IgD-negative memory B cell (primary cell): ENCODE measurements around the gene DARS1. TPM values are rescaled to one million over a fixed set of nuclear protein-coding genes. Genes with fewer than 3 reads are reported as not detected.

ENCODE experiments used
- H3K27ac Mint-ChIP-seq, 3 donors: one replicate each; pipeline ENCODE4 v1.8.0; 2020 to 2022; ENCODE audit warnings: mild to moderate bottlenecking in 3 of 3, mixed read lengths in 3 of 3, moderate library complexity in 1 of 3
- H3K27me3 Mint-ChIP-seq: one replicate; pipeline ENCODE4 v1.8.0; 2021; ENCODE audit warnings: mixed read lengths
- H3K36me3 Mint-ChIP-seq: one replicate; pipeline ENCODE4 v1.8.0; 2020; ENCODE audit warnings: mild to moderate bottlenecking, mixed read lengths
- H3K4me1 Mint-ChIP-seq, 3 donors: one replicate each; pipeline ENCODE4 v1.8.0; 2020 to 2022; ENCODE audit warnings: mixed read lengths in 3 of 3, mild to moderate bottlenecking in 1 of 3
- H3K4me3 Mint-ChIP-seq, 4 donors: one replicate each; pipeline ENCODE4 v1.8.0; 2020 to 2022; ENCODE audit warnings: mild to moderate bottlenecking in 4 of 4, mixed read lengths in 4 of 4, moderate library complexity in 3 of 4
- H3K9me3 Mint-ChIP-seq, 3 donors: one replicate each; pipeline ENCODE4 v1.8.0; 2020 to 2021; ENCODE audit warnings: mixed read lengths in 3 of 3, mild to moderate bottlenecking in 1 of 3
- polyA plus RNA-seq: library from polyadenylated mRNA; unstranded; fragments of 300-500 nt; fragmentation: Illumina TruSeq; gene quantifications from one replicate; pipeline ENCODE4 v1.2.3, GENCODE V29; 2021

DARS1 gene
- polyA plus RNA-seq, 1 donor from 2014 or later: 117 TPM

DNA sequence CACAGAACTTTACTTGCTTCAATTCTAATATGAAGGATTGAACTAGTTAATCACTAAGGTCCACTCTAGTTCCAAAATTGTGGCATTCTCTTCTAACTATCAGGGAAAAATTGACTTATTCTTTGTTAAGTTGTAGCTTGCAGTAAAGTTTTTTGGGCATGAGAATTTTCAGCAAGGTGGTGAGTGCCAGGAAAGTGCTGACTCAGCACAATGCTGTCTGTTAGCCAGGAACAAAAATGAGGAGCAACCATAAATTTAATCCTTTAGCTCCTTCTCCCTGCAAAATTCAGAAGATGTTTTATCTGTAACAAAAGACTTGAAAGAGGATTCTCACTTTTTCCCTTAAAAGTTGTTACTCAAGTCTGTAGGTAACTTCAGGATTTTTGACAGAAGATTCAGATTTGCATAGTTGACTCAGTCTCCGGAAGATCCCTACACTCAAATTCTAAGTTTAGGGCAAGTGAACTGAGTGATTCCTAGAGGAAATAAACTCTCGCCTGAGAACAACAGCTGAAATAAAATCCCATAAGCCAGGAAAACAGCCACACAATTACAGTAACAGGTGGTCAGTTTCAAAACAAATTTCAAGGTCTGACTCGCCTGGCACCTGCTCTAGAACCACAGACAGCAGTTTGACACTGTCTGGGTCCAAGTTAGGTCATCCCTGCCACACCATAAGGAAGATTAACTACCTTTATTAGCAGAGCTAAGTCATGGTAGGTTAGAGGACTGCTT, 20.2 kb upstream of the DARS1 start:
- Mint-ChIP-seq H3K36me3 (no peaks in the 10 kb centered on the region), H3K9me3 (peaks cover 0 to 2% (median 0%) of the 10 kb centered on the region in 3 donors), H3K4me3 (no peak overlapping the region), H3K27me3 (peaks cover 2% of the 10 kb centered on the region), H3K27ac (no peak overlapping the region), H3K4me1 (peaks cover 22 to 44% (median 24%) of the 10 kb centered on the region in 3 donors)

DNA sequence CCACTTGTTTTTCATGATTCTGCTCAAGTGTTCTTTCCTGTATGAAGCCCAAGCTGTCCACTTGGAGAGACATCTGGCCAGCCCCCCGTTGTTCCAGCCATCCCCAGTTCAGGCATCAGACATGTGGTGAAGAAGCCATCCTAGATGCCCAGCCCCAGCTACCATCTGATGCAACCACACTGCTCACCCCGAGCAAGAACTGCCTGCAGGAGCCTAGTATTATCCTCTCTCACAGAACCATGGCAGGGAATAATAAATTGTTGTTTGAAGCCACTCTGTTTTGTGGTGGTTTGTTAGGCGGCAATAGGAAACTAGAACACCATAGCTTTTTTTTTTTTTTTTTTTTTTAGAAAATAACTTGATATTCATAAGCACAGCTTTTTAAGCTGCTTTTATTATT, 19.5 kb upstream of the DARS1 start:
- peaks cover 28 to 47% (median 30%) of the 10 kb centered on the region in 3 donors for H3K4me1 Mint-ChIP-seq
- H3K36me3 Mint-ChIP-seq: no peaks in the 10 kb centered on the region
- H3K9me3 Mint-ChIP-seq: peaks cover 0 to 2% (median 0%) of the 10 kb centered on the region in 3 donors
- H3K27ac Mint-ChIP-seq: peak overlapping the region in 1 of 3 donors; percentile 73
- peaks cover 2% of the 10 kb centered on the region for H3K27me3 Mint-ChIP-seq
- H3K4me3 Mint-ChIP-seq: no peak overlapping the region

DNA sequence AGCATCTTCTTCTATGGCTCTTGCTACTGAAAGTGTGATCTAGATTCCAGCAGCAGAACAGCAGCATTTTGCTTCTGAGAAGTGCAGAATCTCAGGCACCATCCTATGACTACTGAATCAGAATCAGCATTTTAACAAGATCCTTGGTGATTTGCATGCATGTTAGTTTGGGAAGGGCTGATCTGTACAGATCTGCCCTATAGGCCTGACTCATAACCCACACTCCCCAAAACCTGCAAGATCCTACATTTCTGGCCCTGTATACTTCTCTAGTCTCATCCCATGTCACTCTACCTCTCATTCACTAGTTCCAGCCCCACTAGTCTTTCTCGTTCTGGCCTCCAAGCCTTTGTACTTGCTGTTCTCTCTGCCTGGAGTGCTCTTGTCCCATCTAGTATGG, 15.7 kb upstream of the DARS1 start:
- Mint-ChIP-seq H3K27ac (peak overlapping the region; percentile 33 to 75 (median 43)), H3K27me3 (peaks cover 2% of the 10 kb centered on the region), H3K9me3 (peaks cover 0 to 2% (median 0%) of the 10 kb centered on the region in 3 donors), H3K4me3 (peak overlapping the region in 1 of 4 donors; percentile 31), H3K4me1 (peaks cover 22 to 56% (median 40%) of the 10 kb centered on the region in 3 donors), H3K36me3 (no peaks in the 10 kb centered on the region)

- H3K27ac Mint-ChIP-seq: peak overlapping the region; percentile 33 to 90 (median 43)
- peak overlapping the region in 2 of 4 donors; percentile 2 to 21 for H3K4me3 Mint-ChIP-seq
- peaks cover 22 to 51% (median 40%) of the 10 kb centered on the region in 3 donors for H3K4me1 Mint-ChIP-seq
- peaks cover 0 to 2% (median 0%) of the 10 kb centered on the region in 3 donors for H3K9me3 Mint-ChIP-seq
- no peaks in the 10 kb centered on the region for H3K36me3 Mint-ChIP-seq
- H3K27me3 Mint-ChIP-seq: peaks cover 2% of the 10 kb centered on the region
Measured at GRCh38 chr2:136000502-136000901, 15.1 kb upstream of the DARS1 start.

- peaks cover 0 to 2% (median 0%) of the 10 kb centered on the region in 3 donors for H3K9me3 Mint-ChIP-seq
- H3K36me3 Mint-ChIP-seq: no peaks in the 10 kb centered on the region
- H3K4me1 Mint-ChIP-seq: peaks cover 22 to 47% (median 40%) of the 10 kb centered on the region in 3 donors
- no peak overlapping the region for H3K4me3 Mint-ChIP-seq
- peak overlapping the region in 1 of 3 donors; percentile 90 for H3K27ac Mint-ChIP-seq
- peaks cover 2% of the 10 kb centered on the region for H3K27me3 Mint-ChIP-seq
Measured at GRCh38 chr2:135999899-136000298, 14.5 kb upstream of the DARS1 start.

DNA sequence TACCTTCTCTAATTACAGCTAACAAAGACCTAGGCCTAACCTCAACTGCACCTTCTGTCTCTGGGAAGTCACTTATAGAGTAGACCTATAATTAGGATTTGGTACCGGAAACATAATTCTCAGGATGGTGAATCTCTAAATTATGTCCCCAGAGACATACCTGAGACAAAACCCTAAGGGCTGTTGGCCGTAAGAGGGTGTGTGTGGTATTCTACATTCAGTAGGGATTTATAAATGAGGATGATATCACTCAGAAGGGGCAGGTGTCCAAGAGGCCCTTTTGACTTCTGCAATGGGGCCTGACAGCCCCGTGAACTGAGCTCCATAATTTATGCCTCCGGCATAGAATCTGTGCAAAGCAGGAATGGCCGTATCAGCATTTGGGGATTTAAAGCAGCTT, 13.5 kb upstream of the DARS1 start:
- Mint-ChIP-seq H3K27ac (peak overlapping the region in 1 of 3 donors; percentile 84), H3K36me3 (no peaks in the 10 kb centered on the region)

DNA sequence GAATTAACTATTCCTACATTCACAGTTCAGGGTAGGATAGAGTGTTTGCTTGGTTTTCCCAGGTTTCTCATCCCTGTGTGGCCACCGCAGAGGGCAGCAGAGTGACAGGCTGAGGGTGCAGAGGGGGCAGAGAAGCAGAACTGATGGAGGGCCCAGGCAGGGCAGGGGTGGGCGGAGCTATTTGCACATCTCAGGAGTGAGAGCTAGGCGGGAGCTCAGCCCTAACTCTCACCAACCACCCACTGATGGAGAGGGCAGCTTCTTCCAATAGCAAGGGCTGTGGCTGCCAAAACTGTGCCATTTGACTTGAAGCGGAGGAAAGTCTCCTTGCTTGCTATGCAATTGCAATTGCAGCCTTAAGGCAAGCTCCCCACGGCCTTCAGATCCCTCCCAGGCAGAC, 12.0 kb upstream of the DARS1 start:
- no peaks in the 10 kb centered on the region for H3K9me3 Mint-ChIP-seq
- no peaks in the 10 kb centered on the region for H3K27me3 Mint-ChIP-seq
- H3K36me3 Mint-ChIP-seq: no peaks in the 10 kb centered on the region
- H3K27ac Mint-ChIP-seq: peak overlapping the region in 1 of 3 donors; percentile 88
- H3K4me3 Mint-ChIP-seq: peak overlapping the region in 3 of 4 donors; percentile 1 to 64 (median 37)
- H3K4me1 Mint-ChIP-seq: peaks cover 22 to 41% (median 33%) of the 10 kb centered on the region in 3 donors

More for the DNA sequence above, 13.5 kb upstream of the DARS1 start:
- Mint-ChIP-seq H3K4me1 (peaks cover 22 to 44% (median 38%) of the 10 kb centered on the region in 3 donors), H3K9me3 (peaks cover 0 to 2% (median 0%) of the 10 kb centered on the region in 3 donors), H3K4me3 (peak overlapping the region in 1 of 4 donors; percentile 19), H3K27me3 (peaks cover 2% of the 10 kb centered on the region)

DNA sequence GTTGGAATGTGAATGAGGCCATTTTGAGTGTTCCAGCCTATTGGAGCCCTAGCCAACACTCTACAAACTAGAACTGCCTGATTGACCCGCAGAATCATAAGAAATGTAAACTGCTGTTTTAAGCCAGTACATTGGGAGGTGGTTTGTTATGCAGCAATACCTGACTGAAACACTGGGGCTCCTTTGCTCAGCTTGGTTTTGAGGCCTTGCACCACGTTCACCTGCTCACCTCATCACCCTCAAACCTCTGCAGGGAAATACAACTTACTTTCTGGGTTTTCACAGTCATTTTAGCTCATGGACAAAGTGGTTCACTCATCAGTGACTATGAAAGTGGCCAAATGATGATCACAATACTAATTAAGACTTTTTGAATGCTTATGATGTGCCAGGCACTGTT, 10.9 kb upstream of the DARS1 start:
- peak overlapping the region in 1 of 3 donors; percentile 3 for H3K27ac Mint-ChIP-seq
- H3K36me3 Mint-ChIP-seq: no peaks in the 10 kb centered on the region
- H3K9me3 Mint-ChIP-seq: no peaks in the 10 kb centered on the region
- H3K4me1 Mint-ChIP-seq: peaks cover 22 to 35% (median 27%) of the 10 kb centered on the region in 3 donors
- H3K4me3 Mint-ChIP-seq: no peak overlapping the region
- no peaks in the 10 kb centered on the region for H3K27me3 Mint-ChIP-seq

DNA sequence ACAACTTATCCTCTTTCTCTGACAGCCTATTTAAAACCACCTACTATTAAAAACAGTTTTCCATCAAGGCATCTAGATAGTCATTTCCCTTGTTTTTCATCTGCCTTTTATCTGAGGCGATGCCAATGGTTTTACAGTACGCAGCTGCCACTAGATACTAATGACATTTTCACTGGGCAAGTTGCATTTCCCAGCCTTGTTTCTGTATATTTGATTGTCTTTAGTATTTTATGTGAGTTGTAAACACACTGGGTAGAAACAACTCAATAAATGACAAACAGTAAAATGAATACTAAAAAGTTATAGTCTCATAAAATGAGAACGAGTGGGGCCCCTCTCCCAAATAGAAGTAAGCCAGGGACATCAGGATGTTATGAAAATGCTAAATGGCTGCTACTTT, 8.9 kb upstream of the DARS1 start:
- H3K9me3 Mint-ChIP-seq: no peaks in the 10 kb centered on the region
- peaks cover 8 to 19% (median 18%) of the 10 kb centered on the region in 3 donors for H3K4me1 Mint-ChIP-seq
- no peak overlapping the region for H3K4me3 Mint-ChIP-seq
- H3K27me3 Mint-ChIP-seq: no peaks in the 10 kb centered on the region
- H3K36me3 Mint-ChIP-seq: no peaks in the 10 kb centered on the region
- H3K27ac Mint-ChIP-seq: no peak overlapping the region

DNA sequence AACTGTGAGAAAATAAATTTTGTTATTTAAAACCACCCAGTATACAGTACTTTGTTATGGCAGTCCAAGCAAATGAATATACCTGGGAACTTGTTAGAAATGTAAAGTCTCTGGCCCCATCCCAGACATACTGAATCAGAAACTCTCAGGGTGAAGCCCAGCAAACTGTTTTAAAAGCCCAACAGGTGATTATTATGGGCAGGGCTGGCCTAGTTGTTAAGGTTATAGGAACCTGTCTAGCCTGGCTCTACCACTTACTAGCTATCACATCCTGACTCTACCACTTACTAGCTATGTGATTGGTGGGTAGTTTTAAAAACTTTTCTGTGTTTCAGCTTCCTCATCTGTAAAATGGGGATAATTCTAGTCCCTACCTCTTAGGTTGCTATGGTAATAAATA, 8.0 kb upstream of the DARS1 start:
- peaks cover 6 to 16% (median 12%) of the 10 kb centered on the region in 3 donors for H3K4me1 Mint-ChIP-seq
- H3K4me3 Mint-ChIP-seq: no peak overlapping the region

GRCh38 chr2:135991861-135992260, 6.4 kb upstream of the DARS1 start:
- H3K4me1 Mint-ChIP-seq: peaks cover 0 to 4% (median 0%) of the 10 kb centered on the region in 3 donors
- no peak overlapping the region for H3K4me3 Mint-ChIP-seq
- no peaks in the 10 kb centered on the region for H3K27me3 Mint-ChIP-seq
- H3K36me3 Mint-ChIP-seq: no peaks in the 10 kb centered on the region
- no peak overlapping the region for H3K27ac Mint-ChIP-seq
- H3K9me3 Mint-ChIP-seq: no peaks in the 10 kb centered on the region

More for the DNA sequence above, 8.0 kb upstream of the DARS1 start:
- no peaks in the 10 kb centered on the region for H3K27me3 Mint-ChIP-seq
- H3K27ac Mint-ChIP-seq: no peak overlapping the region
- H3K36me3 Mint-ChIP-seq: no peaks in the 10 kb centered on the region
- H3K9me3 Mint-ChIP-seq: no peaks in the 10 kb centered on the region

GRCh38 chr2:135987441-135987840, 2.0 kb upstream of the DARS1 start:
- Mint-ChIP-seq H3K36me3 (peaks cover 2% of the 10 kb centered on the region), H3K4me1 (peaks cover 17 to 24% (median 23%) of the 10 kb centered on the region in 3 donors), H3K9me3 (no peaks in the 10 kb centered on the region), H3K27ac (no peak overlapping the region), H3K4me3 (no peak overlapping the region), H3K27me3 (no peaks in the 10 kb centered on the region)

GRCh38 chr2:135986507-135986906, 1.1 kb upstream of the DARS1 start:
- Mint-ChIP-seq H3K27ac (peak overlapping the region; percentile 90 to 99 (median 96)), H3K4me3 (peak overlapping the region in 3 of 4 donors; percentile 93 to 99 (median 94)), H3K4me1 (peaks cover 21 to 26% (median 23%) of the 10 kb centered on the region in 3 donors), H3K27me3 (no peaks in the 10 kb centered on the region), H3K9me3 (no peaks in the 10 kb centered on the region), H3K36me3 (peaks cover 3% of the 10 kb centered on the region)

GRCh38 chr2:135985826-135986393, 484 bp upstream of the DARS1 start:
- Mint-ChIP-seq H3K27me3 (no peaks in the 10 kb centered on the region), H3K27ac (peak overlapping the region; percentile 90 to 99 (median 96)), H3K4me3 (peak overlapping the region; percentile 93 to 99 (median 96)), H3K4me1 (peaks cover 24 to 30% (median 25%) of the 10 kb centered on the region in 3 donors), H3K36me3 (peaks cover 3% of the 10 kb centered on the region), H3K9me3 (no peaks in the 10 kb centered on the region)
